KMS-11 (cell line): ENCODE measurements around the gene TOR2A.

ENCODE experiments used
- H2AFZ ChIP-seq: fragments of 200-600 bp; sonication (generic); 2 replicates; pipeline ENCODE4 v1.6.1; 2016; ENCODE audit warnings: antibody characterized with exemption, mixed run types, low read depth
- H3K27ac ChIP-seq: fragments of 200-600 bp; sonication (generic); 2 replicates; pipeline ENCODE4 v1.6.1; 2016; ENCODE audit warnings: mild to moderate bottlenecking, mixed run types
- H3K27me3 ChIP-seq: fragments of 200-600 bp; sonication (generic); 2 replicates; pipeline ENCODE4 v1.6.1; 2017; ENCODE audit warnings: mild to moderate bottlenecking, low read depth, mixed run types, moderate library complexity; ENCODE audit not compliant: insufficient read depth
- H3K36me3 ChIP-seq: fragments of 200-600 bp; sonication (generic); 2 replicates; pipeline ENCODE4 v1.6.1; 2017; ENCODE audit warnings: mild to moderate bottlenecking, mixed run types; ENCODE audit not compliant: insufficient read depth
- H3K4me1 ChIP-seq: fragments of 200-600 bp; sonication (generic); 2 replicates; pipeline ENCODE4 v1.6.1; 2016; ENCODE audit warnings: mild to moderate bottlenecking, low read depth, mixed run types; ENCODE audit not compliant: poor library complexity, severe bottlenecking
- H3K4me2 ChIP-seq: fragments of 200-600 bp; sonication (generic); 2 replicates; pipeline ENCODE4 v1.7.0; 2016; ENCODE audit warnings: mild to moderate bottlenecking, mixed run types
- H3K4me3 ChIP-seq: fragments of 200-600 bp; sonication (generic); IDR thresholded peaks from 2 replicates; pipeline ENCODE4 v1.6.1; 2017; ENCODE audit warnings: low read depth, low read length, mixed read lengths; ENCODE audit not compliant: insufficient read depth
- H3K79me2 ChIP-seq: fragments of 200-600 bp; sonication (generic); 2 replicates; pipeline ENCODE4 v1.6.1; 2016; ENCODE audit warnings: low read depth, mixed run types; ENCODE audit not compliant: insufficient read depth
- H3K9ac ChIP-seq: fragments of 200-600 bp; sonication (generic); 2 replicates; pipeline ENCODE4 v1.6.1; 2016; ENCODE audit warnings: mild to moderate bottlenecking, mixed run types
- H4K20me1 ChIP-seq: fragments of 200-600 bp; sonication (generic); 2 replicates; pipeline ENCODE4 v1.6.1; 2016; ENCODE audit warnings: mild to moderate bottlenecking, mixed run types; ENCODE audit not compliant: insufficient read depth
- TF ChIP-seq, protein P1 (sequence below): fragments of 200-600 bp; sonication (generic); conservative IDR thresholded peaks from 2 replicates; pipeline ENCODE4 v1.6.1; 2017; ENCODE audit warnings: low read depth, mild to moderate bottlenecking, antibody characterized with exemption, low read length, moderate library complexity, mixed read lengths

The TOR2A gene

GRCh38 chr9:127773272-127773671, 38.2 kb upstream of the TOR2A start:
- Histone ChIP-seq H2AFZ (no peak overlapping the region), H3K79me2 (peaks cover 30% of the 10 kb centered on the region), H3K4me2 (no peak overlapping the region), H3K4me3 (no peak overlapping the region), H3K27ac (peak overlapping the region; percentile 42; the same call in 1 of the 2 replicates), H3K36me3 (no peaks in the 10 kb centered on the region), H4K20me1 (no peaks in the 10 kb centered on the region), H3K4me1 (peaks cover 72% of the 10 kb centered on the region), H3K27me3 (no peaks in the 10 kb centered on the region), H3K9ac (no peak overlapping the region)
- TF ChIP-seq, protein P1, sequence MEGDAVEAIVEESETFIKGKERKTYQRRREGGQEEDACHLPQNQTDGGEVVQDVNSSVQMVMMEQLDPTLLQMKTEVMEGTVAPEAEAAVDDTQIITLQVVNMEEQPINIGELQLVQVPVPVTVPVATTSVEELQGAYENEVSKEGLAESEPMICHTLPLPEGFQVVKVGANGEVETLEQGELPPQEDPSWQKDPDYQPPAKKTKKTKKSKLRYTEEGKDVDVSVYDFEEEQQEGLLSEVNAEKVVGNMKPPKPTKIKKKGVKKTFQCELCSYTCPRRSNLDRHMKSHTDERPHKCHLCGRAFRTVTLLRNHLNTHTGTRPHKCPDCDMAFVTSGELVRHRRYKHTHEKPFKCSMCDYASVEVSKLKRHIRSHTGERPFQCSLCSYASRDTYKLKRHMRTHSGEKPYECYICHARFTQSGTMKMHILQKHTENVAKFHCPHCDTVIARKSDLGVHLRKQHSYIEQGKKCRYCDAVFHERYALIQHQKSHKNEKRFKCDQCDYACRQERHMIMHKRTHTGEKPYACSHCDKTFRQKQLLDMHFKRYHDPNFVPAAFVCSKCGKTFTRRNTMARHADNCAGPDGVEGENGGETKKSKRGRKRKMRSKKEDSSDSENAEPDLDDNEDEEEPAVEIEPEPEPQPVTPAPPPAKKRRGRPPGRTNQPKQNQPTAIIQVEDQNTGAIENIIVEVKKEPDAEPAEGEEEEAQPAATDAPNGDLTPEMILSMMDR = no peak

DNA sequence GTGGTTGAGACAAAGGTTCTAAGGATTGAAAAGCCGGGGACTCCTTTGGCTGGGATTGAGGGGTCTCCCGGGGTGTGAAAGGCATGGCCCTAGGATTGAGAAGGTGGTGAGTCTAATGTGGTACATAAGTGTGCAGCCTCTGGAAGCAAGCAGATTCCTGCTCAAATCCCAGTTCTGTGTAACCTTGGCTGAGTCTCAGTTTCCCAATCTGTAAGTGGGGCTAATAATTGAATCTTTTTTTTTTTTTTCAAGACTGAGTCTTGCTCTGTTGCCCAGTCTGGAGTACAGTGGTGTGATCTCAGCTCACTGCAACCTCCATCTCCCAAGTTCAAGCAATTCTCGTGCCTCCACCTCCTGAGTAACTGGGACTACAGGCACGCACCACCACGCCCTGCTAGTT, 37.5 kb upstream of the TOR2A start:
- Histone ChIP-seq H4K20me1 (no peaks in the 10 kb centered on the region), H3K27ac (peak overlapping the region; percentile 42; the same call in 1 of the 2 replicates)

DNA sequence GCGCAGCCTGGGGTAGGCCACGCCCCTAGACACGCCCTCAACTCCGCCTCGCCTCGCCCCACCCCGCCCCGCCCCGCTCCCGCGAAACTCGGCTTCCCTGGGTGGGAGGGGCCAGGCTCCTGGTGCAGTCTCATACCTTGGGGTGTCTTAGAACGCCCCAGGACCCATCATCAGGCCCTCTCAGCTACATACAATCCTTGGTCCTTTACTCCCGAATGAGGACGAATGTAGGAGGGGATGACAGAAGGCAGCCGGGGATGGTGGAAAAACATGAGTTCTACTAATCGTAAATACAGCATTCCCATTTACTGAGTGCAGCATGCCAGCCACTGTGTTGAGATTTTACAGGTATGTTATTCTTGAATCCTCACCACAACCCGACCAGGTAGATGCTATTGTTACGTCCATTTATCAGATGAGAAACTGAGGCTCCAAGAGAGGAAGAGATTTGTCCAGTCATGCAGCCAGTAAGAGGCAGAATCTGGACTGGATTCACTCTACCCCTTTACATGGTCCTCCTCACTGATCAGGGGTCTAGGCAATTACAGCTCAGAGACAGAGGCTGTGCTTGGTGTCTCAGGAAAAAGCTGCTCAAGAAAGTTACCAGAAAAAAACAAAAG, 36.6 kb upstream of the TOR2A start:
- Histone ChIP-seq H3K79me2 (peaks cover 17% of the 10 kb centered on the region), H3K4me2 (peak overlapping the region; percentile 43), H2AFZ (peak overlapping the region; percentile 27; the same call in 1 of the 2 replicates), H4K20me1 (no peaks in the 10 kb centered on the region), H3K9ac (no peak overlapping the region), H3K27ac (peak overlapping the region; percentile 42; the same call in 1 of the 2 replicates), H3K27me3 (no peaks in the 10 kb centered on the region), H3K4me1 (peaks cover 65% of the 10 kb centered on the region), H3K4me3 (no peak overlapping the region), H3K36me3 (no peaks in the 10 kb centered on the region)
- TF ChIP-seq, protein P1 = no peak

More for the DNA sequence above, 37.5 kb upstream of the TOR2A start:
- Histone ChIP-seq H3K79me2 (peaks cover 24% of the 10 kb centered on the region), H3K36me3 (no peaks in the 10 kb centered on the region), H3K4me3 (no peak overlapping the region), H3K4me1 (peaks cover 69% of the 10 kb centered on the region), H3K4me2 (no peak overlapping the region), H3K9ac (no peak overlapping the region), H3K27me3 (no peaks in the 10 kb centered on the region), H2AFZ (no peak overlapping the region)
- TF ChIP-seq, protein P1 = no peak

GRCh38 chr9:127770905-127771569, 35.9 kb upstream of the TOR2A start:
- Histone ChIP-seq H2AFZ (peak overlapping the region; percentile 9; the same call in 1 of the 2 replicates), H3K4me2 (peak overlapping the region; percentile 71), H3K27ac (peak overlapping the region; percentile 51), H3K27me3 (no peaks in the 10 kb centered on the region), H3K4me1 (peaks cover 61% of the 10 kb centered on the region), H3K36me3 (no peaks in the 10 kb centered on the region), H3K79me2 (peaks cover 13% of the 10 kb centered on the region; the same call in 1 of the 2 replicates), H4K20me1 (no peaks in the 10 kb centered on the region), H3K4me3 (no peak overlapping the region), H3K9ac (0 out of 2 replicates have a peak overlapping the region, but pooled peaks have one; percentile 14)
- TF ChIP-seq, protein P1 = no peak
